Right lung (tissue), 10 donors: ENCODE data around the gene ART1. TPM values are rescaled to one million over a fixed set of nuclear protein-coding genes. Genes with fewer than 3 reads are reported as not detected.
"Not testable (repeated sequence)": the region's sequence is repeated elsewhere in the genome, so short reads cannot be mapped to it uniquely, and the experiment has no call there.

Source experiments
- DNase-seq, 2 donors: peaks; one replicate each; pipeline ENCODE4 v3.0.0-alpha.2; 2013
- long read RNA-seq, 8 donors: transcript quantifications; one replicate each; lab custom pipeline, GENCODE V29; 2026
- polyA plus RNA-seq, 5 donors: library from polyadenylated mRNA; unstranded; fragments of 120-200 nt; gene quantifications; one replicate each; pipeline versions ENCODE4 v1.2.1 to v1.2.3, GENCODE V29; 2013; ENCODE audit warnings: inconsistent platforms in 1 of 5, low replicate concordance in 1 of 5; ENCODE audit not compliant: insufficient read length in 5 of 5, insufficient read depth in 1 of 5

Gene ART1
- polyA plus RNA-seq, result under 1 TPM in 3 of 5 donors, not detected in 2; 0.13 to 0.31 (median 0.24) TPM
- long read RNA-seq, donor 1, result 0 reads
- long read RNA-seq, donor 2, result 0 reads
- long read RNA-seq, donor 3, result 0 reads
- long read RNA-seq, donor 4, result 0 reads
- long read RNA-seq, donor 5, result 0 reads
- long read RNA-seq, donor 6, result 0 reads
- long read RNA-seq, donor 7, result 0 reads
- long read RNA-seq, donor 8, partial matches to known transcripts, result 10 of 10 reads
- long read RNA-seq, donor 8, other reads (novel, unspliced or antisense), result 0 of 10 reads

- DNase-seq, result no peak
Measured at GRCh38 chr11:3644817-3645235, at the start of gene ART1. TSS of gene ART1 (plus strand) at chr11:3645128. CDS start at chr11:3659214, 14,086 bp downstream.

GRCh38 chr11:3597743-3598142, 47.2 kb upstream of the ART1 start:
- DNase-seq, result not testable (repeated sequence)

GRCh38 chr11:3600201-3600600, 44.7 kb upstream of the ART1 start:
- not testable (repeated sequence) for DNase-seq

- no peak for DNase-seq
Measured at GRCh38 chr11:3604167-3604566, 40.8 kb upstream of the ART1 start.

- no peak for DNase-seq
Measured at GRCh38 chr11:3605283-3605662, 39.7 kb upstream of the ART1 start.

- no peak for DNase-seq
Measured at GRCh38 chr11:3605771-3606203, 39.1 kb upstream of the ART1 start.

- peak; percentile 16 to 33 for DNase-seq
Measured at GRCh38 chr11:3609416-3610265, 35.3 kb upstream of the ART1 start.

- DNase-seq, result no peak
Measured at GRCh38 chr11:3610846-3611245, 34.1 kb upstream of the ART1 start.

GRCh38 chr11:3611976-3612678, 32.8 kb upstream of the ART1 start:
- DNase-seq, result no peak

GRCh38 chr11:3613998-3614741, 30.8 kb upstream of the ART1 start:
- DNase-seq, result no peak

- no peak for DNase-seq
Measured at GRCh38 chr11:3614742-3615171, 30.2 kb upstream of the ART1 start.

GRCh38 chr11:3615998-3616397, 28.9 kb upstream of the ART1 start:
- DNase-seq, result no peak

GRCh38 chr11:3616721-3617460, 28.0 kb upstream of the ART1 start:
- DNase-seq, result no peak

GRCh38 chr11:3617990-3618389, 26.9 kb upstream of the ART1 start:
- no peak for DNase-seq

- no peak for DNase-seq
Measured at GRCh38 chr11:3622521-3622920, 22.4 kb upstream of the ART1 start.

GRCh38 chr11:3623121-3623520, 21.8 kb upstream of the ART1 start:
- no peak for DNase-seq

- no peak for DNase-seq
Measured at GRCh38 chr11:3623767-3624458, 21.0 kb upstream of the ART1 start.

- no peak for DNase-seq
Measured at GRCh38 chr11:3626250-3626960, 18.5 kb upstream of the ART1 start.

- no peak for DNase-seq
Measured at GRCh38 chr11:3627291-3627690, 17.6 kb upstream of the ART1 start.

GRCh38 chr11:3631331-3631730, 13.6 kb upstream of the ART1 start:
- no peak for DNase-seq
